Measurements from ENCODE around the gene CHRNB2. TPM values are rescaled to one million over a fixed set of nuclear protein-coding genes. Genes with fewer than 3 reads are reported as not detected.

The CHRNB2 gene
- total RNA-seq, 1 experiment from 2014 or later: 0.21 TPM

GRCh38 chr1:154579374-154579773, 11.8 kb downstream of the CHRNB2 start:
- intact Hi-C loops (cut with micrococcal nuclease; ENCODE audit: unreplicated experiment) (no loop called here), in situ Hi-C loops (cut with HindIII; ENCODE audit: low pct_unique_long_range_greater_than_20kb, low sequenced_read_pairs) (no loop called here)
- Histone ChIP-seq H3K27me3 (ENCODE audit: control insufficient read depth, insufficient read depth, low read length) (no peaks in the 10 kb centered on the region), H3K9me3 (ENCODE audit: control insufficient read depth, insufficient read depth, low read depth, low read length) (no peaks in the 10 kb centered on the region), H3K4me3 (ENCODE audit: low read depth in 2 of 2, low read length in 2 of 2) (no peak overlapping the region), H3K36me3 (ENCODE audit: control insufficient read depth, insufficient read depth, low read length) (peaks cover 8% of the 10 kb centered on the region; the same call in 1 of the 2 replicates), H3K27ac (ENCODE audit: low read length) (no peak overlapping the region), H3K4me1 (ENCODE audit: control insufficient read depth, insufficient read depth, low read length) (no peaks in the 10 kb centered on the region)
- no peak for TF ChIP-seq TCF7L2 (IDR thresholded peaks at IDR 0.05; ENCODE audit: low read depth, low read length)
- 0 out of 2 replicates have a peak, but pooled peaks have one; percentile 21 for TF ChIP-seq POLR2AphosphoS5 (IDR thresholded peaks at IDR 0.05; ENCODE audit: low read depth, low read length)
- no peak for TF ChIP-seq REST (IDR thresholded peaks at IDR 0.05; ENCODE audit: insufficient read depth in 1 of 2, low read depth in 2 of 2, low read length in 1 of 2)
- BruUV-seq (replicated peaks): no TSS peak
- POLR2A ChIA-PET: no interaction called here
- ATAC-seq (no peak), DNase-seq (ENCODE audit: low read depth, low spot score) (no peak)
- CTCF ChIA-PET: no interaction called here

- no peaks in the 10 kb centered on the region for H3K9me3 ChIP-seq (ENCODE audit: control insufficient read depth, insufficient read depth, low read depth, low read length)
- no peak for DNase-seq (ENCODE audit: low read depth, low spot score)
- in situ Hi-C loops (cut with HindIII; ENCODE audit: low pct_unique_long_range_greater_than_20kb, low sequenced_read_pairs): no loop called here
- intact Hi-C loops (cut with micrococcal nuclease; ENCODE audit: unreplicated experiment): no loop called here
- no peak overlapping the region for H3K27ac ChIP-seq (ENCODE audit: low read length)
- no peak for TF ChIP-seq POLR2AphosphoS5 (IDR thresholded peaks at IDR 0.05; ENCODE audit: low read depth, low read length)
- no peak for TF ChIP-seq SIN3A (IDR thresholded peaks at IDR 0.05; ENCODE audit: borderline replicate concordance, insufficient read depth, low read depth, low read length)
- no peak for TF ChIP-seq CTCF (IDR thresholded peaks at IDR 0.05)
- no peak for TF ChIP-seq REST (IDR thresholded peaks at IDR 0.05; ENCODE audit: insufficient read depth in 1 of 2, low read depth in 2 of 2, low read length in 1 of 2)
- TF ChIP-seq TCF7L2 (IDR thresholded peaks at IDR 0.05; ENCODE audit: low read depth, low read length): no peak
- no peaks in the 10 kb centered on the region for H3K4me1 ChIP-seq (ENCODE audit: control insufficient read depth, insufficient read depth, low read length)
- no peaks in the 10 kb centered on the region for H3K27me3 ChIP-seq (ENCODE audit: control insufficient read depth, insufficient read depth, low read length)
- ChIA-PET POLR2A (no interaction called here), CTCF (no interaction called here)
- no peak overlapping the region for H3K4me3 ChIP-seq (ENCODE audit: low read depth in 2 of 2, low read length in 2 of 2)
- peaks cover 20% of the 10 kb centered on the region; the same call in 1 of the 2 replicates for H3K36me3 ChIP-seq (ENCODE audit: control insufficient read depth, insufficient read depth, low read length)
- BruUV-seq (replicated peaks): no TSS peak
- no peak for ATAC-seq
These were observed 14.2 kb downstream of the CHRNB2 start for GRCh38 chr1:154581766-154582165.

All from Panc1 (cell line).